Measurements from ENCODE around the gene CRYBG2. TPM values are rescaled to one million over a fixed set of nuclear protein-coding genes. Genes with fewer than 3 reads are reported as not detected.

Gene CRYBG2
- total RNA-seq, 4 donors from 2014 or later = under 0.01 TPM; not detected in 3

DNA sequence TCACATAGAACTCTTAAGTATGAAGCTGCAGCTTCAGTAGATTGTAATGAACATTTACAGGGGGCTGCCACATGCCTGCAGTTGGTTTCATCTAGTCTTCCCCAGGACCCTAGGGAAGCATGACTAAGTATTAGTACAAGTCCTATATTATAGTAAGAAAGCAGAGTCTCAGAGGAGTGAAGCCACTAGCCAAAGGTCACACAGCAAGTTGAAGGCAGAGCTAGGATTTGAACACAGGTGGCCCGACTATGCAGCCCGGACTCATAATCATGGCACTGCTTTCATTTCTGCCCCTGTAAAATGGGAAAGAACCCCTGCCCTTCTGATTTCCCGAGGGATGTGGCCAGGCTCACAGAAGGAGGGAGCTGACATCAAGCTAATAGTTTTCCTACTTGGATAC, 8.4 kb upstream of the CRYBG2 start:
- Histone ChIP-seq H3K4me3 (no peak overlapping the region), H3K36me3 (no peaks in the 10 kb centered on the region), H3K27me3 (peaks cover 2 to 76% of the 10 kb centered on the region in 2 donors), H3K4me1 (peaks cover 0 to 14% (median 5%) of the 10 kb centered on the region in 4 donors), H3K27ac (no peak overlapping the region), H3K9me3 (no peaks in the 10 kb centered on the region)
- no peak for DNase-seq (ENCODE audit: low spot score in 2 of 2)
- 84 to 89% methylated on average over 3 of the region's 3 CpGs for WGBS, 2 donors
- TF ChIP-seq, protein P1, sequence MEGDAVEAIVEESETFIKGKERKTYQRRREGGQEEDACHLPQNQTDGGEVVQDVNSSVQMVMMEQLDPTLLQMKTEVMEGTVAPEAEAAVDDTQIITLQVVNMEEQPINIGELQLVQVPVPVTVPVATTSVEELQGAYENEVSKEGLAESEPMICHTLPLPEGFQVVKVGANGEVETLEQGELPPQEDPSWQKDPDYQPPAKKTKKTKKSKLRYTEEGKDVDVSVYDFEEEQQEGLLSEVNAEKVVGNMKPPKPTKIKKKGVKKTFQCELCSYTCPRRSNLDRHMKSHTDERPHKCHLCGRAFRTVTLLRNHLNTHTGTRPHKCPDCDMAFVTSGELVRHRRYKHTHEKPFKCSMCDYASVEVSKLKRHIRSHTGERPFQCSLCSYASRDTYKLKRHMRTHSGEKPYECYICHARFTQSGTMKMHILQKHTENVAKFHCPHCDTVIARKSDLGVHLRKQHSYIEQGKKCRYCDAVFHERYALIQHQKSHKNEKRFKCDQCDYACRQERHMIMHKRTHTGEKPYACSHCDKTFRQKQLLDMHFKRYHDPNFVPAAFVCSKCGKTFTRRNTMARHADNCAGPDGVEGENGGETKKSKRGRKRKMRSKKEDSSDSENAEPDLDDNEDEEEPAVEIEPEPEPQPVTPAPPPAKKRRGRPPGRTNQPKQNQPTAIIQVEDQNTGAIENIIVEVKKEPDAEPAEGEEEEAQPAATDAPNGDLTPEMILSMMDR (IDR thresholded peaks at IDR 0.05) = no peak
- TF ChIP-seq POLR2A (IDR thresholded peaks at IDR 0.05) = no peak
- no peak for TF ChIP-seq EP300 (IDR thresholded peaks at IDR 0.05)

DNA sequence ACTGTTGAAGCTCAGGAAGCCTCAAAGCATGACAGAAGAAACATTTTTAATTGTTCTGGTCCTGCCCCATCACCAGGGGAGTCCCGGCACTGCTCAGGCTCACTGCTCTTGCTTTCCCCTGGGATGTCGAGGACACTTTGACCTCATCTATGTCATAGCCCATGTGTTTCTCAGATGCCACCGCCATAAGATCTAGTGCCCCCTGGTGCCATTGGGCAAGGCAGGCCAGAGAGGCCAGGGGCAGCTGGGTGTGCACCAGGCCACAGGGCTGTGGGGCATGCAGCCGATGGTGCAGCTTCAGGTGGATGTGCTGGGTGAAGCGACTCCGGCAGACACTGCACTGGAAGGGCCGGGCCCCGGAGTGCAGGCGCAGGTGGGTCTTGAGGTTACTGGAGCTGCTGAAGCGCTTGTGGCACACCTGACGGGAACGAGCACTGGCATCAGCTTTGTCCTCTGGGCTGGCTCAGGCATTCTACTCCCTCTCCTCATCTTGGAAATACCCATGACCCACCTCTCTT, 7.7 kb upstream of the CRYBG2 start:
- no peak for DNase-seq (ENCODE audit: low spot score in 2 of 2)
- Histone ChIP-seq H3K27ac (no peak overlapping the region), H3K9me3 (no peaks in the 10 kb centered on the region), H3K4me1 (peaks cover 0 to 14% (median 5%) of the 10 kb centered on the region in 4 donors), H3K36me3 (no peaks in the 10 kb centered on the region), H3K27me3 (peaks cover 2 to 76% of the 10 kb centered on the region in 2 donors), H3K4me3 (no peak overlapping the region)
- 83 to 97% methylated on average over 7 to 12 of the region's 12 CpGs for WGBS, 2 donors
- TF ChIP-seq, protein P1 (IDR thresholded peaks at IDR 0.05) = no peak
- no peak for TF ChIP-seq POLR2A (IDR thresholded peaks at IDR 0.05)
- no peak for TF ChIP-seq EP300 (IDR thresholded peaks at IDR 0.05)

DNA sequence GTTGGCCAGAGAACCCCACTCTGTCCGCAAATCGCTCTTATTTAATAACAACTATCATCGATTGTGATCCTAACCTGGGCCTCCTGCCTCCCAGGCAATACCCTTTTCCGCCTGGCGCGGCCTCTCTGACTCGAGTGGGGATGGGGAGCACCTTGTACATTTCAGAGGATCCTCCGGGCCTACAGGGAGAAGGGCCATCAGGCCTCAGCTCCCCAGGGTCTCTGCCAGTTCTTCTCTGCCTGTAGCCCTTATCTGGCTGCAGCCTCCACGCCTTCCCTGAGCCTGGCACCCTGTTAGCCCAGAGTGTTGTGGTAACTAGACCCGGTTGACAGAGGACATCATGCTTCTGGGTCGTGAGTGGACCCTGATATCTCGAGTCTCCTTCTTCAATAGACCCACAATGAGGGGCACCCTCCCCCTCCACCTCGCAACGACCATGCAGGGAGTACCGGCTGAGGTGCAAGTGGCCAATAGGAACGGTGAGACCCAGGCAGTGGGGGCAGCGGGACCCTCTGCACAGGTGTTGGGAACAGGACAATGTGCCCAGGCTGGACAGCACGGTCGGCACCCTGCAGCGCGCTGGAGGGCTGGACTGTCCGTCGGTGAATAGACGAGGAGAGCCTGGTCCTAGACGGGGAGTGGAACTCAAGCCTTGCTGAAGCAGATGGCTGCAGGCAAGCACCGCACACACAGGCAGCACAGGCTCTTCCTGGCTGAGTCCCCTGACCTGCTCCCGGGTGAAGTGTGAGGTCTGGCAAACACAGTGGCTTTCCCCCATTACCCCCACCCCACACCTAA, 7.1 kb upstream of the CRYBG2 start:
- peaks cover 2 to 81% of the 10 kb centered on the region in 2 donors for H3K27me3 ChIP-seq
- TF ChIP-seq, protein P1 (IDR thresholded peaks at IDR 0.05) = no peak
- TF ChIP-seq POLR2A (IDR thresholded peaks at IDR 0.05) (no peak), EP300 (IDR thresholded peaks at IDR 0.05) (no peak)
- 57 to 63% methylated on average over 24 to 27 of the region's 27 CpGs for WGBS, 2 donors
- H3K9me3 ChIP-seq = no peaks in the 10 kb centered on the region
- H3K36me3 ChIP-seq = no peaks in the 10 kb centered on the region
- H3K4me3 ChIP-seq = peak overlapping the region in 1 of 4 donors; percentile 16
- no peak overlapping the region for H3K27ac ChIP-seq
- DNase-seq (ENCODE audit: low spot score in 2 of 2) = no peak
- H3K4me1 ChIP-seq = peaks cover 0 to 14% (median 5%) of the 10 kb centered on the region in 4 donors

DNA sequence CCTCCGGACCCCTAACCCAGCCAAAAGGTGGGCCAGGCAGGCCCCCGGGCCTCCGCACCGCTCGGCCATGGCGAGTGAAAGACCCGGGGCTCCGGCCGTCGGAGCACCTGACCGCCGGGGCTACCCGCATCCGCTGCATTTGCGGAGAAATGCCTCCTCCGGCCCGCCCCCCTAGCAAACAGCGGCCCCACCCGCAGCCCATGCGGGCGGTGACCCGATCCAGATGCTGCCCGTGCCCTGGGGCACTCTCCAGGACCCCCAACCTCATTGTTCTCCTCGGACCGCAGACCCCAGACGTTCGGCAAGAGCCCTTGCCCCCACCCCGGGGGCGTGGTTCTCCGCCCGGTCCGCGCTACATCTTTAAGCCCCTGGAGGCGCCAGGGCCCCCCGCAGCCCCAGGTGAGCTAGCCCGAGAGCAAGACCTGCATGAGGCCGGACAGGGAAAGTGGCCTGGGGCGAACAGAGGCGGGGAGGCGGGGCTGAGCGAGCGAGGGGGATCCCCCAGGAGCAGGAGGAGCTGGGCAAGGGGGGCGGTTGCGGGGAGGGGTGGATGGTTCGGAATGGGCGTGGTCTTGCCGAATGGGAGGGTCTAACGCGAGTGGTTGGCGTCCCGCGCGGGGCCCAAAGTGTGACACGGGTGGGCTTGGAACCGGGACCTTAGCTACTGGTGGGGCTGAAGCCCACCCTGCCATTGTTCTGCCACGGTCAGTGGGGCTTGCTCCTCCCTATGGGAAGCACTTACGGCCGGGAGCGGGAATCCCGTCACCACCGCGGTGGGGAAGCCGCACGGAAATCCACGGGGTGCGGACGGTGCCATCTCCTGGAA, 6.3 kb upstream of the CRYBG2 start:
- TF ChIP-seq POLR2A (IDR thresholded peaks at IDR 0.05) (no peak), EP300 (IDR thresholded peaks at IDR 0.05) (no peak)
- TF ChIP-seq, protein P1 (IDR thresholded peaks at IDR 0.05) = no peak
- no peak for DNase-seq (ENCODE audit: low spot score in 2 of 2)
- Histone ChIP-seq H3K9me3 (no peaks in the 10 kb centered on the region), H3K4me1 (peaks cover 0 to 14% (median 5%) of the 10 kb centered on the region in 4 donors), H3K27me3 (peaks cover 2 to 82% of the 10 kb centered on the region in 2 donors), H3K27ac (no peak overlapping the region), H3K4me3 (peak overlapping the region in 2 of 4 donors; percentile 16 to 29), H3K36me3 (no peaks in the 10 kb centered on the region)
- 1 to 4% methylated on average over 31 to 65 of the region's 67 CpGs for WGBS, 2 donors

Data from tibial nerve (tissue), 4 donors.